Measurements from ENCODE around the gene CLEC16A.
A peak's percentile ranks its signal among the peaks of the same experiment; 100 is the strongest.
"Not testable (repeated sequence)": the region's sequence is repeated elsewhere in the genome, so short reads cannot be mapped to it uniquely, and the experiment has no call there.

CLEC16A gene

GRCh38 chr16:10941127-10941933 lies 3.0 kb upstream of the CLEC16A start:
- no peak for DNase-seq (ENCODE audit: low read depth)

DNA sequence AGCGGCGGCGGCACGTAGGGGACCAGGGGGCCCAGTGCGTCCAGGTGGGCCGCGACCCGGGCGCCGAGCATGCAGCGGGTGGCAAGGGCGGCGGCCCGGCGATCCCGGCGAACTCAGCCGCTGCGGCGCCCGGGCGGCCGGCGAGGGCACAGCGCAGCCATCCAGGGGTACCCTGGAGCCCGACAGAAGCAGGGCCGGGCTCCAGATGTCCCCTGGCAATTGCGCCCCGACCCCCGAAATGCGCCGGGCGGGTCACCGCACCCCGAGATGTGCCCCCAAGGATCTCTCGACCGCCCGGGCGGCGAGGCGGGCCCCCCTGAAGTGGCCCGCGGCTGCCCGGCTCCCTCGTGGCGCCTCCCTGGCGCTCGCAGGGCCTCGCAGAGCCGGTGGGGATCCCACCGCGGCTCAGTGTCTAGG lies 2.4 kb upstream of the CLEC16A start:
- not testable (repeated sequence) for DNase-seq (ENCODE audit: low read depth)

- DNase-seq (ENCODE audit: low read depth): peak; percentile 94
These were observed 1.9 kb upstream of the CLEC16A start, which contains the start of gene DEXI for GRCh38 chr16:10942352-10943063. DEXI (minus strand) TSS chr16:10942468; CDS start chr16:10942005, 463 bp downstream.

- DNase-seq (ENCODE audit: low read depth): no peak
These were observed 1.4 kb upstream of the CLEC16A start for GRCh38 chr16:10943064-10943353.

DNA sequence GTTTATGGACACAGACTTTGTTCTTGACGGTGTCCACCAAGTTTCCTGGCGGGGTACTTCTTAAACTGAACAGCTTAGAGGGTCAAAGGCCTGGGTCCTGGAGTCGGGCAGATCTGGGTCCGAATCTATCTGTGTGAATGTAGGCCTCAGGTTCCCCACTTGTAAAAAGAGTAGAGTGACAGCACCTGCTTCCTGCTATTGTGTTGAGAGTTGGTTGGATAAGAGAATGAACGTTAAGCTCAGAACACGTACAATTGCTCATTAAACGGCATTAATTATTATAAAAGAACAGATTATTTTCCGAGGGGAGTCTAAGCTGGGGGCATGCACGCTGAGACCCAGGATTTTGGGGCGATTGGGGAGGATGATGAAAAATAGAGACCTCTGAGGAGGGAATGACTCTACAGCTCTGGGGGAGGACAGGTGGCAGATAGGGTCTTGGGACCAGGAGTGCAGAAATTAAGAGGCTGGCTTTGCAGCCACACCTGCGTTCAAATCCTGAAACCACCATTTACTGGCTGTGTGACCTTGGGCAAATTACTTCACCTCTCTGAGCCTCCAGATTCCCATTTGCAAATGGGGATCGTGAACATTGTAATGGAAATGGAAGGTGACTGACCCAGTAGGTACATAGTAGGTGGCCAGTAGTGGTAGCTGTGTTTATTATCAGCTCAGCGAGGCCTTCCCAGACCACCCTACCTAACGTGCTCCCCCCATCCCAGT lies 862 bp downstream of the CLEC16A start:
- no peak for DNase-seq (ENCODE audit: low read depth)

DNA sequence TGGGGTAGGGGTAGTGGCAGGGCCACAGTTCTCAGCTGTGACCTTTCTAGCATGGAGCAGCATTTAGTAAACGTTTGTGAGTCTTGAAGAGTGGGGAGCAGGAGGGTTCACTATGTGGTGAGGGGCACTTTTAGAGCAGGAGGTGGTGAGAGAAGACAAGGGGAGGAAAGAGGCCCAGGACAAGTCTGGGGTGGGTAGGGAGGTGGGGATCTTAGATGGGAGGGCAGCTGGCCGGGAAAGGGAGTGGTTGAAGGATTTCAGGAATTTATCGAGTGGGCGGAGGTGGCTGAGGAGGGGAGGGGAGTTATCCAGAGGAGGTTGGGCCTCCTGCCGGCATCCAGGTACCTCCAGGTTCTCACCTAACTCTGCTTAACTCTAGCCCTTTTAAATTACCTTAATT lies 1.9 kb downstream of the CLEC16A start:
- no peak for DNase-seq (ENCODE audit: low read depth)

DNA sequence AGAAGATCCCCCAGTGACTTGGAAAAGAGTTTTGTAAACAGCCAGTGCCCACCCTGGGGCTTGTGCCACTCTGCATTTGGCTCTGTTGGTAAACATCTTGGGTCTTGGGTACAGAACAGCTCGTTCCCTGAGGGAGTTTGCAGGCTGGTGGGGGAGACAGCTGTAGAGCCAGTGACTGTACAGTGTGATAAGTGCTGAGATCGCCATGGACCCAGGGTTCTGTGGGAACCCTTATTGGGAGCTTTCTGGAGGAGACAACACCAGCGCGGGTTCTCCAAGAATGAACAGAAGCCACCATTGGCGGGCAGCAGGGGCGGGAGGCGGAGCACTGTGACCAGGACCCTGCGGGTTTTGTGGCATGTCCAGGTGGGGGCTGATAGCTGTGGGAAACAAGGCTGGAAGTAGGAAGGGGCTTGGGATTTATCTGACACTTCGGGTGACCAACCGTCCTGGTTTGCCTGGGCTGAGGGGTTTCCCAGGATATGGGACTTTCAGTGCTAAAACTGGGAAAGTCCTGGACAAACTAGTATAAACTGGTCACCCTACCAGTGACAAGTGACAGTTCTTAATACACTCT lies 2.9 kb downstream of the CLEC16A start:
- no peak for DNase-seq (ENCODE audit: low read depth)

DNA sequence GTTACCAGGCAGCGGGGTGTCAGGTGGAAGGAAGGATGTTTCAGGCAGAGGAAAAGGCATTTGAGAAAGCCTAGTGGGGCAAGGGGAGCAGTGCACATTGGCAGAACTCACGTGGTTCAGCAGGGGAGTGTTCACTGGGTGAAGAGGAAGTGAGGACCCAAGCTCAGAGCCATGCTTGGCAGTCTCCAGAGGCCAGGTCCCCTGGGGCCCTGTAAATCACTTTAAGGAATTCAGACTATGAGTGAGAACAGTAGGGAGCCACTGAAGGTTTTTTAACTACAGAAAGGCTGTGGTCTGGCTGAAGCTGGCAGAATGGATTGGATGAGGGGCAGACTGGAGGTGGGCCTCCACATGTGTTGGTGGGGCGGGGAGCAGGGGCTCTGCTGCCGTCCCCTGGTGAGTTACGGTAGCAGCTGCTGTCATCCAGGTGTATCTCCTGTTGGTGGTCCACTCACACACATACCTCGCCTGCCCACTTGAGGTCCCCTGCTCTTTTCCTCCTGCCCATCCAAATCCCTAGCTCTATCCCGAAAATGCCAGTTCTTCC lies 5.1 kb downstream of the CLEC16A start:
- DNase-seq (ENCODE audit: low read depth): no peak

DNA sequence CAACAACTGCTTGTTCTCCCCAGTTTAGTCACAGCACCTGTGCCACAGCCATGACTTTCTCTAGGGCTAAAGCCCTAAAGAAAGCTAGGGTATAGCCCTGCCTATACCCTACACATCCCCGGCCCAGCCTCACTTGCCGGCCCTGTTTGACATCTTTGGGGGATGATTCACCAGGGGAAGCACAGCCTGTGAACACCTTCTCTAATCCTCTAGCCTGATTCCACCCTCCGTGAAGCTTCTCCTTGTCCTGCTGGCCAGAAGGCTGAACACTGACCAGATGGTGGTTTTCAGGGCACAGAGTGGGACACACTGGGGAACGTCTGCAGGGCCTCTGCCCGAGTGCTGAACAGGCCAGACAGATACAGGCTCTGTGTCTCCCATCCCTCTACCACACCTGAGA lies 6.0 kb downstream of the CLEC16A start:
- no peak for DNase-seq (ENCODE audit: low read depth)

GRCh38 chr16:10951026-10951425 lies 6.7 kb downstream of the CLEC16A start:
- DNase-seq (ENCODE audit: low read depth): no peak

DNA sequence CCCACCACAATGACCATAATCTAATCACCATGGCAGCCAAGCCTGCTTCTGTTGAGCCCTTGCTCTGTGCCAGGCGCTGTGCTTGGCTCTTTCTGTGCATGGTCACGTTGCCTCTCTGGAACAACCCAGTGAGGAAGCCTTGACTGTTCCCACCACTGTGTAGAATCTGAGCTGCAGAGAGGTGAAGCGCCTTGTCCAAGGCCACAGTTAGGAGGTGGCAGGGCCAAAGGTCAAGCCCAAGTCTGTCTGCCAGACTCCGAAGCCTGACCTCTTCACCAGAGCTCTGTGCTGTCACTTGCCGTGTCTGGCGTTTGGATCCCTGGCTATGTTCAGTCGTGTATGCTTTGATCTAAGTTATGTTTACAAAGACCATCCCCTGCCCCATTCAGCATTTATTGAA lies 10.5 kb downstream of the CLEC16A start:
- DNase-seq (ENCODE audit: low read depth): no peak

GRCh38 chr16:10957771-10958482 lies 13.6 kb downstream of the CLEC16A start:
- no peak for DNase-seq (ENCODE audit: low read depth)

DNA sequence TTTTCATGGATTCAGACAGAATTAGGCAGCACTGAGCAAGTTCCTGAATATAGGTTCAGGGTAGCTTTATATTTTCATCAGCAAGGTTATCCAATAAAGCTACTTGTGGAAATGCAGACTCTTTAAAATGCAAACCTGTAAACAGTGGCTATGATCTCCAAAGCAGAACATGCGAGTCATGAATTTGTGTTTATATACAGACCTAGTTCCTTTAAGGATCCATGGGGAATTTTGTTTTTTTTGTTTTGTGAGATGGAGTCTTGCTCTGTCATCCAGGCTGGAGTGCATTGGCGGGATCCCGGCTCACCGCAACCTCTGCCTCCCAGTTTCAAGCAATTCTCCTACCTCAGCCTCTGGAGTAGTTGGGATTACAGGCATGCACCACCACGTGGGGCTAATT lies 14.8 kb downstream of the CLEC16A start:
- no peak for DNase-seq (ENCODE audit: low read depth)

DNA sequence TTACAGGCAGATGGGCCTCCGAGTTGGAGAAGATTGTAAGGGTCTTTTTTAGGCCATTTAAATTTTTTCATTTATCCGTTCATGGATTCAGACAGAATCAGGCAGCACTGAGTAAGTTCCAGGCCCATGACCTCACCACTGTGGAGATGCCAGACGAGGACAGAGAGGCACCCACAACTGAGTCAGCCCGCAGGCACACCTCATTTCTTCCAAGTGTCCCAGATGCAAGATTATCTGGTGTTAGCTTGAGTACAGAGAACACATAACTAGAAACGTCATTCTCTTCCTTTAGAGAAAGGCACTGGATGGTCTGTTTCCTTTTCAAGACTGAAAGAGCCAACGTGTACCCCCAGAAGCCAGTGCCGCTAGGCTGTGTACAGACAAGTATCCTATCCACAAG lies 16.9 kb downstream of the CLEC16A start:
- no peak for DNase-seq (ENCODE audit: low read depth)

DNA sequence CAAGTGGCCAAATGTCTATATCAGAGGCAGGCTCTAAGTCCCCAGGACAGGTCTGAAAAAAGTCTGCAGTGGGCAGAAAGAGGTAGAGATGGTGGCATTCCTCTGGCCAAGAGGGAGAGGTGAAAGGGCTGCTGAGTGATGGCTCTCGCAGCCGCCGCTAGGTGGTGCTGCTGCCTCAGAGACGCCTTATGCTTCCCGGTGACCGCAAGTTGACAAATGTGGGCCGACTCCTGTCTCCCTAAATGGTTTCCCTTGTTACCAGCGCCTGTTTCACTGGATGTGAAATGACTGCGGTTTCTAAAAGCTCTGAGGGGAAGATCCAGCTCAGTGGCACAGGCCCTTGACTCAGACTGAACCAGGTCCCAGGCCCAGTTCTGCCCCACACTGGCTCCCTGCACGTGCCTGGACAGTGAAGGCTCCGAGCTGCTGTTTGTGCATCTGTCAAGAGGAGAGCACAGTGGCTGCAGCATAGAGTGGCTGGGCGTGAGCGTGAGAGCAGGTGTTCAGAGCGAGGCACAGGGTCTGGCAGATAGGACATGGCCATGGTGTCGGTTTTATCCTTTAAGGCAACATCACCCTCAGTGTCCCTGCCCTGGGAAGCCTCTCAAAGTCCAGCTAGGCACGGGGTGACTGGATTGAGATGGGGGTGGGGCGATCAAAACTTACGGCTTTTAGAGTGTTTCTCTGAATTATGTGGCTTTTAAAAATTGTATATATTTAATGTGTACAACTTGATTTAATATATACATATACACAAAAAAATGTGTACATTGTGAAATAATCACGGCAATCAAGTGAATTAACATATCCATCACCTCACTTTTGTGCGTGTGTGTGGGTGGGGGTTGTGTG lies 19.9 kb downstream of the CLEC16A start:
- peak; percentile 75 for DNase-seq (ENCODE audit: low read depth)

DNA sequence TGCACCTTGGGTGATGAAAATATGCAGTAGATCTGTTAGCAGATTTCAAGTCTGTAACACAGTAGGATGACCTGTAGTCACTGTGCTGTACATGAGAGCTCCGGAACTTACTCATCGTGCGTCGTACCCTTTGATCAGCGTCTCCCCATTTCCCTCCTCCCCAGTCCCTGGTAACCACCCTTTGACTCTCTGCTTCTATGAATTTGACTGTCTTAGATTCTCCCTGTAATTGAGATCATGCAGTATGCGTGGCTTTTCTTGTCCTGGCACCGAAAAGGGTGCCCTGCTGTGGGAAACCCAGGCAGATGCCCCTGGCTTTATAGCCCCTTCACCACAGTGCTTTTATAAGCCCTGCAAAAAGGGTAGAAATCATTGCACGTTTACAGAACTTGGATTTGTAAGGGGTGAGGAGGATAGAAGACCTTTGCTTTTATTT lies 20.5 kb downstream of the CLEC16A start:
- peak; percentile 46 for DNase-seq (ENCODE audit: low read depth)

- DNase-seq (ENCODE audit: low read depth): no peak
These were observed 21.2 kb downstream of the CLEC16A start for GRCh38 chr16:10965440-10966061.

- DNase-seq (ENCODE audit: low read depth): no peak
These were observed 21.8 kb downstream of the CLEC16A start for GRCh38 chr16:10966129-10966528.

DNA sequence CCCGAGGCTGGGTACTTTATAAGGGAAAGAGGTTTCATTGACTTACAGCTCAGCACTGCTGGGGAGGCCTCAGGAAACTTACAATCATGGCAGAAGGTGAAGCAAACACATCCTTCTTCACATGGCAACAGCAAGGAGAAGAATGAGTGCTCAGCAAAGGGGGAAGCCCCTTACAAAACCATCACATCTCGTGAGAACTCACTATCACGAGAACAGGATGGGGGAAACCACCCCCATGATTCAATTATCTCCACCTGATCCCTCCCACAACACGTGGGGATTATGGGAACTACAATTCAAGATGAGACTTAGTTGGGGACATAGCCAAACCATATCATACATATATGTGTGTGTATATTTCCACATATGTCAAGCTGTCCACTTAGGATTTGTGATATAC lies 22.2 kb downstream of the CLEC16A start:
- not testable (repeated sequence) for DNase-seq (ENCODE audit: low read depth)

DNA sequence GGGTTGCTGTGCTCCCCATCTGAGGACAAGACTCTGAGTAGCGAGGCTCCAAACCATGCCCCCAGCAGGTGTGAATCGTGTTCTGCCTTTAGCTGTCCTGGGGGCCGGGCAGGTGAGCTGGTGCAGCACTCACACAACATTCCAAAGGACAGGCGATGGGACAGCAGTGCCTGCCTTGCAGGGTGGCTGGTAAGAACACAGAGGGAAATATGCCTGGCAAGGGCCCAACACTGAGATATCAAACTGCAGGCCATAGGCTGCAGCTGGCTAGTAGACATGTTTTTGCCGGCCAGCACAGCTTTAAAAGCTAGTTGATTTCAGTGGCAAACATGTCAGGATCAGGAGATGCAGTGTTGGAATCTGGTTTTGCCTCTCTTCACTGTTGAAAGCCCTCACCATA lies 23.6 kb downstream of the CLEC16A start:
- no peak for DNase-seq (ENCODE audit: low read depth)

All from activated T-helper 9 cell treated with anti-CD3 and anti-CD28 coated beads, Interleukin-2, amount 50 U/mL, for 16 hours (primary cell).